GM12892 (cell line): ENCODE data around the gene CRYBA2.

ENCODE experiments used
- POLR2A ChIP-seq: IDR thresholded peaks from 2 replicates; pipeline ENCODE4 v1.6.1; 2011; ENCODE audit warnings: low read depth, low read length, control low read depth
- POLR2AphosphoS5 ChIP-seq: IDR thresholded peaks from 2 replicates; pipeline ENCODE4 v1.6.1; 2011; ENCODE audit warnings: low read depth, low read length, control low read depth

DNA sequence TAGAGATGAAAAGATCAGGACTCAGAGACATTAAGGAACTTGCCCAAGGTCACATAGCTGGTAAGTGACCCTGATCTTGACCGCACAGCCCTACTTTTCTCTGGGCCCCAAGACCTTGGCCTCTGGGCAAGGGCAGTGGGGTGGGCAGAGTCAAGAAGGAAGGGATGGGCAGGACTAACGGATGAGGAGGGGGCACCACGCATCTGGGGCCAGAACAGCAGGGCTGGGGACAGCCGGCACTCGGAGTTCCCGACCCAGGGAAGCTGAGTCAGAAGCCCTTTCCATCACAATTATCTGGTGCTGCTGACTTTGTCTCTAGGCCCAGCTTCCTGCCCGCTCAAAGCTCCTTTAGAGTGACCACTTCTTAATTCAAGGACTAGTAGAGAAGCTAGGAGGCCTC, 33.7 kb upstream of the CRYBA2 start:
- TF ChIP-seq POLR2AphosphoS5 (no peak), POLR2A (no peak)
